ENCODE data around the gene ATP6V0E1.

GRCh38 chr5:172975289-172975688 lies 8.3 kb upstream of the ATP6V0E1 start:
- TF ChIP-seq CTCF (IDR thresholded peaks at IDR 0.05; ENCODE audit: insufficient read depth, low read length, poor library complexity, severe bottlenecking): no peak
- no peak for TF ChIP-seq EZH2phosphoT487 (conservative IDR thresholded peaks at IDR 0.05; ENCODE audit: low read length)

All from SU-DHL-6 (cell line).